ENCODE data around the gene ABLIM3. TPM values are rescaled to one million over a fixed set of nuclear protein-coding genes. Genes with fewer than 3 reads are reported as not detected.
"Not testable (repeated sequence)": the region's sequence is repeated elsewhere in the genome, so short reads cannot be mapped to it uniquely, and the experiment has no call there.

The ABLIM3 gene
- total RNA-seq, 1 experiment from 2014 or later, result 14.3 TPM

GRCh38 chr5:149271716-149272563 lies 130.6 kb downstream of the ABLIM3 start, which contains the start of gene AFAP1L1:
Gene AFAP1L1 (plus strand): TSS chr5:149271859. CDS start chr5:149271969, 110 bp downstream.
- ATAC-seq (peak; percentile 83), DNase-seq (ENCODE audit: low read depth, low spot score) (peak; percentile 23)
- Histone ChIP-seq H3K36me3 (ENCODE audit: control insufficient read depth in 1 of 2, insufficient read depth in 2 of 2, low read length in 2 of 2) (no peaks in the 10 kb centered on the region), H3K27me3 (ENCODE audit: insufficient read depth, low read length) (no peaks in the 10 kb centered on the region), H3K9me2 (ENCODE audit: insufficient read depth) (no peaks in the 10 kb centered on the region), H3K4me3 (replicated peaks in 1 of 2; ENCODE audit: low read depth in 1 of 2, low read length in 2 of 2) (peak within 1 kb of the TSS; percentile 57 to 64), H2AFZ (ENCODE audit: low read depth, low read length, poor library complexity, severe bottlenecking) (peak within 1 kb of the TSS; percentile 94), H3K4me1 (ENCODE audit: control insufficient read depth in 1 of 2, insufficient read depth in 2 of 2, low read length in 2 of 2) (peaks cover 0 to 8% of the 10 kb centered on the region in 2 experiments; a peak in 2 of 4 replicates), H3K9ac (ENCODE audit: low read length) (peak within 1 kb of the TSS; percentile 61), H3K9me3 (ENCODE audit: control insufficient read depth in 1 of 2, insufficient read depth in 1 of 2, low read depth in 1 of 2, low read length in 2 of 2) (peaks cover 0 to 6% of the 10 kb centered on the region in 2 experiments; a peak in 1 of 4 replicates), H3K4me2 (ENCODE audit: low read length) (peak within 1 kb of the TSS; percentile 97), H4K20me1 (ENCODE audit: insufficient read depth) (no peaks in the 10 kb centered on the region), H3K79me2 (ENCODE audit: insufficient read depth, low read length) (no peaks in the 10 kb centered on the region), H3K27ac (ENCODE audit: low read depth, low read length) (peak within 1 kb of the TSS; percentile 15; the same call in 1 of the 2 replicates)
- intact Hi-C loops (cut with micrococcal nuclease), result no loop called here
- ChIA-PET RAD21 (ENCODE audit: low non-redundant PET in 1 of 2, low total read pairs in 2 of 2, uncharacterized antibody in 2 of 2, unreplicated experiment in 2 of 2) (no interaction called here), CTCF (no interaction called here), POLR2A (no interaction called here)
- BruUV-seq (replicated peaks), result no TSS peak
- TF ChIP-seq EGR1 (IDR thresholded peaks at IDR 0.05; ENCODE audit: low read depth) (peak; percentile 64), POLR2A (IDR thresholded peaks at IDR 0.05; ENCODE audit: borderline replicate concordance, extremely low read depth, insufficient read depth, insufficient read length) (no peak), SIN3A (IDR thresholded peaks at IDR 0.05; ENCODE audit: low read depth) (no peak), ZFX (IDR thresholded peaks at IDR 0.05) (no peak; the same call in 1 of the 2 replicates), YY1 (IDR thresholded peaks at IDR 0.05; ENCODE audit: extremely low read depth, insufficient replicate concordance, low read depth, low read length) (peak; percentile 4), POLR2AphosphoS5 (IDR thresholded peaks at IDR 0.05; ENCODE audit: low read depth, low read length) (peak; percentile 42), MAX (IDR thresholded peaks at IDR 0.05) (peak; percentile 73)

- H3K27me3 ChIP-seq (ENCODE audit: insufficient read depth, low read length); ATAC-seq; RAD21 ChIA-PET (ENCODE audit: low non-redundant PET in 1 of 2, low total read pairs in 2 of 2, uncharacterized antibody in 2 of 2, unreplicated experiment in 2 of 2); POLR2A ChIA-PET; CTCF ChIA-PET; H2AFZ ChIP-seq (ENCODE audit: low read depth, low read length, poor library complexity, severe bottlenecking); intact Hi-C loops (cut with micrococcal nuclease); H3K9me2 ChIP-seq (ENCODE audit: insufficient read depth); H4K20me1 ChIP-seq (ENCODE audit: insufficient read depth); H3K79me2 ChIP-seq (ENCODE audit: insufficient read depth, low read length); H3K36me3 ChIP-seq (ENCODE audit: control insufficient read depth in 1 of 2, insufficient read depth in 2 of 2, low read length in 2 of 2); H3K4me1 ChIP-seq (ENCODE audit: control insufficient read depth in 1 of 2, insufficient read depth in 2 of 2, low read length in 2 of 2); H3K27ac ChIP-seq (ENCODE audit: low read depth, low read length); H3K9me3 ChIP-seq (ENCODE audit: control insufficient read depth in 1 of 2, insufficient read depth in 1 of 2, low read depth in 1 of 2, low read length in 2 of 2); DNase-seq (ENCODE audit: low read depth, low spot score): not testable (repeated sequence)
- BruUV-seq (replicated peaks), result TSS peak; percentile 41
- Histone ChIP-seq H3K9ac (ENCODE audit: low read length) (0 out of 2 replicates have a peak overlapping the region, but pooled peaks have one; percentile 61), H3K4me2 (ENCODE audit: low read length) (peak overlapping the region; percentile 97), H3K4me3 (replicated peaks in 1 of 2; ENCODE audit: low read depth in 1 of 2, low read length in 2 of 2) (peak overlapping the region in 1 of 2 experiments; percentile 64; a peak in 2 of 4 replicates)
Observed at GRCh38 chr5:149272781-149273180, 131.5 kb downstream of the ABLIM3 start.

Measured in HCT116 (cell line).